HG02884 (cell line): ENCODE measurements around the gene RNASE11.
"Not testable (repeated sequence)": the region's sequence is repeated elsewhere in the genome, so short reads cannot be mapped to it uniquely, and the experiment has no call there.

ENCODE experiments used
- ATAC-seq: cut with Tn5 transposase; IDR thresholded peaks from one replicate; pipeline ENCODE4 v1.9.1; 2021; ENCODE audit warnings: mild to moderate bottlenecking, moderate library complexity; ENCODE audit not compliant: unreplicated experiment

The RNASE11 gene

DNA sequence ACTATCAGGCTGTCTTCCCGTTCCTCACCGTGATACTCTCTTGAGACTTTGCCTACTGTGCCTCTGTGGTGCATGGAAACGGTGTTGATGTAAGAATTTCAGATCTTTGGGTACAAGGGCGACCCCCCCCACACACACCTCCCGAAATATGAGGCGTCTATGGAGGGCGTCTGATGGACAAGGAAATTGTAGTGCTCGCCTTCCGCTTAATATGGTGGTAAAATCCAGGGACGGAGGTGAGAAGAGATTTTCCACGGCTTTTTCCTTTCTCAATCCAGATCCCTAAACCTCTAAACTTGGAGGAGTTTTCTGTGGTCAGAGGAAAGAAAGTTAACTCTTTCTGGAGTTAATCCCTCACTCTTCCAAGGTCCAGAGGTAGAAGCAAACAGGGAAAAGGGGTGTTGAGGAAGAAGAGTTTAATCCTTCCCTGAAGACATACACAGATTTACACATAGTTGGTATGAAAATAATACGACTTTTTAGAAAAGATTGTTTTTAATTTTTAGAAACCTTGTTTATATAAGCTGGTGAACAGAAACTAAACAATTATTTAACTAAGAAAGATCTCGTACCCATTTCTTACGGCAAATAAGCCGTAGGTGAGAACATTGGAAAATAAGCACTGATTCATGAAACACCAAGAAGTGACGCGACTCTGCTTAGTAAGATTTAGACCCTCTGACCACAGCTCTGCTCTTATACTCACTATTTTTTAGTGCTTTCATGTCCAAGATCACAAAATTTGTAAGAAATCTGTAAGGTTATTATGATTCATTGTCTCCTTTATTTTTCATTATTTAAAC lies 26.4 kb upstream of the RNASE11 start:
- no peak for ATAC-seq

DNA sequence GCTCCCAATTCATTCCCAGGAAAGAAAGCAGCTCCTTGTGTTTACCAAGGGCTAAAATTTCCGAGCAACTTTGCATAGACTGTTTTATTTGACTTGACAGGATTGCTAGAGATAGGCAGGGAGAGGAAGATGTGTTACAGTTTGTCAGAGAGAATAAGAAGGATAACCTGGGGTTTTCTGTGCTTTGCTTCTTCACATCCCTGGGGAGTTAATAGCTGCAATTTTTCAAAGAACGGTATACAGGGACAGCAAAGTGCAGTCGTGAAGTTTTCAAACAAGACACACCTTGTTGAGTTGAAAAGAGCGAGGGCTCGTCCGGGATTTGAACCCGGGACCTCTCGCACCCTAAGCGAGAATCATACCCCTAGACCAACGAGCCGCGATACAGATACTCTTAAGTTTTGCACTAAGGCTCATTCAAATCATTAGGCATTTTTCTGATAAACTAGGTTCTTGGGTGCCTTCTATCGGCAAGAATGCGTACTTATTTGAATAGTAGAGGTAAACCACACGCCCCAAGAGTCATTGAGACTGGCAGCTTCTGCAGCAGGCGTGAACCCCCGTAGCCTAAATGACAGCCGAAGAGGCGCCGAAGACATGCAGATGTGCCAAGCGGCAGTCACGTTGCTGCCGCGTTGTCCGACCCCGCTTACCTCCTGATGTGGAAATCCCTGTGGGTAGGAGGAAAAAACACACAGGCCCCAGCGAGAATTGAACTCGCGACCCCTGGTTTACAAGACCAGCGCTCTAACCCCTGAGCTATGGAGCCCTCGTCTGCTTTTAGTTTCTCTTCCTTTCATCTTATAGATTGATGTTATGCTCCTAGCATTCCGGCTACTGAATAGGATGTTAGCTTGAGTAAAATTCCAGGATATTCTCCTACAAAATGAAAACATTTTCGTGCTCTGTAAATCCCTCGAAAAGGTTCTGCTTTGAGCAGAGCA lies 25.6 kb upstream of the RNASE11 start:
- peak; percentile 56 for ATAC-seq

DNA sequence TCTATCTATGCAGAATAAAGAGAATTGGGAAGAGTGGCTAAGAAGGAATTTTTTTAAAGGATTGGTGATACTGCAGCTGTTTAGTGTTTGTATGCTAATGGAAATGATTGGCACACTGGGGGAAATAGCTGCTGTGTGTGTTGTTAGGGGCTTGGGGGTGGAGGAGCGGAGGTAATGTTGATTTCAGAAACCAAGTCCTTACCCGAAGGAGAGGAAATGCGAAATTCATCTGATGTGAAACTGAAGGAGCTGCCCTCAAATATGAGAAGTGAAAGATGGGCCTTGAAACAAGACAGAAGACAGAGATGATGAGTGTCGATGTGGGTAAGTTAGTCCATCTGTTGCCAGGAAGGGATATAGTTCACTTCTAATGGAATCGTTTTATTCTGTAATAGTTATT lies 24.6 kb upstream of the RNASE11 start:
- no peak for ATAC-seq

DNA sequence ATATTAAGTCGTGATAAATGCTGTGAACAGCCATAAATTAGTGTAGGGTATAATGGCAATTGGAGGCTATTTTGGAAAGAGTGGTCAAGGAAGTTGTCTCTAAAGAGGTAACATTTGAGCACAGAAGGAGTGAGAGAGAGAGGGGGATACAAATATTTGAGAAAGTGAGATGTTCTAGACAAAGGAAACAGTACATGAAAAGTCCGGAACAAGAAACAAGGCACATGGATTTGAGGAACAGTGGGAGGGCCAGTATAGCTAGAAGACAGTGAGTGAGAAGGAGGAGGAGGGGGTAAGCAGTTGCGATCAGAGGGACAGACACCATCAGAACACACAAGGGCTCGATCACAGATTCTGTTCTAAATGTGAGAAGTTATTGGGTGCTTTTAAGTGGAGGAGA lies 23.5 kb upstream of the RNASE11 start:
- no peak for ATAC-seq

DNA sequence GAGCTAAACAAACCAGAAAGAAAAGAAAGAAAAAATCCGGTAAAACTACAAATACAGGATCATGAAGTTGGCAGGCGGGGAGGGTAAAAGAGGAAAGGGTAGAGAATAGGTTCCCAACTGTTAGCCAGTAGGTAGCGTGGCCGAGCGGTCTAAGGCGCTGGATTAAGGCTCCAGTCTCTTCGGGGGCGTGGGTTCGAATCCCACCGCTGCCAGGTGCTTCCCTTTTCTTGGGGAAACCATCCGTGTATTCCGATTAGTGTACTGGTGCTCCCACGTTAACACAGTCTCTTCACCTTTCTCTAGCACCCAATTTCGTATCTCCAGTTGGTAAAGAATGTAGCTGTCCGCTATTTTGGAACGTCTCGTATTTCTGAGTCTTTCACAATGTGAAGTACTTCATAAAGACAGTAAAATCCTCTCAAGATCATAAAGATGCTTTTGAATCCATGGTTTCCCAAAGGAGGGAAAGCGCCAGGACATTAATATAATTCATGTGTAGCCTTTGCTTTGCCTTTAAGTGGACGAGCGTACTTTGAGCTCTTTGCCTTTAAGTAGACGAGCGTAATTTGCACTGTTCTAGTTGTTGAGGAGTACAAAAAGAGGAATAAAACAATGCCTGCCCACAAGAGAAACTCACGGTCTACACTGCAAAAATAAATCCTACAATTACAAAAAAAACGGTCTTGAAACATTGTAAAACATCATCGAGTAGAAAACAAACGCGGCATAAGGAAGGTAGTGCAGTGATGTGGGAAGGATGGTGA lies 22.4 kb upstream of the RNASE11 start:
- ATAC-seq: no peak

DNA sequence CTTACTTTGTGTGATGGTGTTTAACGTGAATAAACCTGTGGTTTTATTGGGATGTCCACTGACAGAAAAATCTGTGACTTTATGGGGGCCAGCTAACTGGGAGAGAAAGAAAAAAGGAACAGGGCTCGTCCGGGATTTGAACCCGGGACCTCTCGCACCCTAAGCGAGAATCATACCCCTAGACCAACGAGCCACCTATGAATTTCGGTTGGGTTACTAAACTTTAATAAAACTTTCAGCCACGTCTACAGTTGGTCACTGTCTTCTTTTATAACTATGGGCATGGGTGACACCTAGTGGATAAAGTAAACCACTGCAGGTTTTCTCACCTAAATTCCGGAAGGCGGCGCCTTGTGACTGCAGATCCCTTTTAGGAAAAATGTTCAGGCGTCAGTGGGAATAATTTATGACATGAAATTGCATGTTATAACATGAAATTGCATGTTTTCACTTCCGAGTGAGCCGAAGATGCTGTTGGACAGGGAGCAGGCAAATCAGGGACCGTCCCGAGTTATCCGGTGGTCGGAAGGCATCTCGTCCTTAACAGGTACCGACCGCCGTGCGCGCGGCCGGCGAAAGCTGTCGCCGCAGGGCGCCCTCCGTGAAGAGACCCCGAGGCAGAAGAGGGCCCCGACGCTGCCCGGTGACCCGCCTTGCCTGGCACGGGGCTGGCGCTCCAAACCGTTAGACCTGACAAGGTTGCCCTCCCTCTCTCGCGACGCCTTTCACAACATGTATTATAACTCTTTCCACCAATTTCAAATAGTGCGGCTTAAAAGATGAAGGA lies 21.6 kb upstream of the RNASE11 start:
- no peak for ATAC-seq

DNA sequence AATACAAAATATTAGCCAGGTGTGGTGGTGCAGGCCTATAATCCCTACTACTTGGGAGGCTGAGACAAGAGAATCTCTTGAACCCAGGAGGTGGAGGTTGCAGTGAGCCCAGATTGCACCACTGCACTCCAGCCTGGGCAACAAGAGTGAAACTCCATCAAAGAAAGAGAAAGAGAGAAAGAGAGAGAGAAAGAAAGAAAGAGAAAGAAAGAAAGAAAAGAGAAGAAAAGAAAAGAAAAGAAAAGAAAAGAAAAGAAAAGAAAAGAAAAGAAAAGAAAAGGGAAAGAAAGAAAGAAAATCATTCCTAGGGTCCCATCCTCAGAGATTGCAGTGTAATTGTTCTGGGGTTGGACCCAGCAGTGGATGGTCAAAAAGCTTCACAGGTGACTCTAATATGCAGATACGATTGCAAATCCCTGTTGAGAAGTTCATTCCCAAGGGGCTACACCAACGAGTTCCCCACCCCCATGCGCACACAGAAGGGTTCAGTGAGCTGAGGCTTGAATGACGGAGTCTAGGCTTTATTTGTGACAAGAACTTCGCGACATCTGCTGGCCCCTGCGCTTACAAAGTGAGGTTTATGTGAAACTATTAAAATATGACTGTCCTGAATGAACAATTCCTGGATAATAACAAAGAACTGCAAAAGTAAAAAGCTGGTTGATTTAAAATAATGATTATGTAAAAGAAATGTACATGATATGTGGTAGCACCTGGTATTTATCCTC lies 20.7 kb upstream of the RNASE11 start:
- ATAC-seq: no peak

DNA sequence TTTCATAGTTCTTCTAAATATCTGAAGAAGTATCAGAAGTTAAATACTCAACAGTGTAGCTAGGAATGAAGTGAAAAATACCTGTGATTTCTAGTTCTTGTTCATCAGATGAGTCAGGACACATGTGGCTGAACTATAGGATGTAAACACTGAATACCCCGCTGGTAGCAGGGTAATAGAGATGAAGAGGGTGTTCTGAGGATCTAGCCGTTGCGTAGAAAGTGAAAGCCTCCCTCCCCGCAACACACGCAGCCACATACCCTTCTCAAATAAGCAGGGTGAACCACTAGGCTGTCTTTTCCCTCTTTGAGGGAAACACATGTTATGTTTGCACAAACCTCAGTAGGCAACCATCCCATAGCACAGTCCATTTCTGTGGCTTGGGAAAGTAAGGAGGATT lies 19.8 kb upstream of the RNASE11 start:
- ATAC-seq: no peak

DNA sequence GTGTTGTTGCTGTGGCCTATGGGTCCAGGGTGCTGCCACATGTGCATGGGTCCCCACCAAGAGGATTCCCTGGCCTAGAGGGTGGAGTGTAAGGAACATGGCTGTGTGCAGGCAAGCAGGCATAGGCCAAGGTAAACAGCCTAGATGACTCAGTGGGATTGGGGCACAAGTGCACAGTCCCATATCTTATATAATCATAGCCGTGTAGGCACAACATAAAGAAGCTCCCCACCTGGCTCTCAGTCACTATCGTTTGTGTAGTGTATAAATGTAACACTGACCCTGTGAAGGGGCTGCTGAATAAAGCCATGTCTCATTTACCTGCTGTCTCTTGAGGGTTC lies 19.1 kb upstream of the RNASE11 start:
- ATAC-seq: no peak

DNA sequence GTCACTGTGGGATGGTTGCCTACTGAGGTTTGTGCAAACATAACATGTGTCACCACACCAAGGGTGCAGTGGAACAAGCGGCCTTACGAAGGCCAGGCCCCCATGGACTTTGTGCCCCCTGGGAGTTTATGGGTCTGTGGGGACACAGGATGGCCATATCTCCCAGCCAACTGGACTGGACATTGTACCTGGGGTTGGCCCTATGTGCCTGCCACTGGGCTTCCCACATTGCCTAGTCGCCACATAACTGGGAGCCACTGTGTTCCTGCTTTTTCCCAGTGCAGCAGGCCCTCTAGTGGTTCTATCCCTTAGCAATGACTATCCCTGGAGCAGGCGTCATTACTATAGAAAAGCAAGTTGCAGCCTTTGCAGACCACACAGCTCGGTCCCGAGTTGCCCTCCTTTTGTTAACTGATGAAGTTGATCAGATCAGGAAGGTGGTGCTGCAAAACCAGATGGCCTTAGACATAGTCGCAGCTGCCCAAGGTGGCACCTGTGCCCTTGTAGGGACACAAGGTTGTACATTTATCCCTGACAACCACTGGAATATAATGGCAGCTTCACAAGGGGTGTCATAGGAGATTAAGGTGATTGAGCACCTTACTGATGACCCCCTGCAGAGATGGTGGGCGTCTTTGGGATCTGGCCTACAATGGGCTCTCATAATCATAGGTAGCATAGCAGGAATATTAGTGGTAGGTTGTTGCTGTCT lies 18.5 kb upstream of the RNASE11 start:
- ATAC-seq: no peak

DNA sequence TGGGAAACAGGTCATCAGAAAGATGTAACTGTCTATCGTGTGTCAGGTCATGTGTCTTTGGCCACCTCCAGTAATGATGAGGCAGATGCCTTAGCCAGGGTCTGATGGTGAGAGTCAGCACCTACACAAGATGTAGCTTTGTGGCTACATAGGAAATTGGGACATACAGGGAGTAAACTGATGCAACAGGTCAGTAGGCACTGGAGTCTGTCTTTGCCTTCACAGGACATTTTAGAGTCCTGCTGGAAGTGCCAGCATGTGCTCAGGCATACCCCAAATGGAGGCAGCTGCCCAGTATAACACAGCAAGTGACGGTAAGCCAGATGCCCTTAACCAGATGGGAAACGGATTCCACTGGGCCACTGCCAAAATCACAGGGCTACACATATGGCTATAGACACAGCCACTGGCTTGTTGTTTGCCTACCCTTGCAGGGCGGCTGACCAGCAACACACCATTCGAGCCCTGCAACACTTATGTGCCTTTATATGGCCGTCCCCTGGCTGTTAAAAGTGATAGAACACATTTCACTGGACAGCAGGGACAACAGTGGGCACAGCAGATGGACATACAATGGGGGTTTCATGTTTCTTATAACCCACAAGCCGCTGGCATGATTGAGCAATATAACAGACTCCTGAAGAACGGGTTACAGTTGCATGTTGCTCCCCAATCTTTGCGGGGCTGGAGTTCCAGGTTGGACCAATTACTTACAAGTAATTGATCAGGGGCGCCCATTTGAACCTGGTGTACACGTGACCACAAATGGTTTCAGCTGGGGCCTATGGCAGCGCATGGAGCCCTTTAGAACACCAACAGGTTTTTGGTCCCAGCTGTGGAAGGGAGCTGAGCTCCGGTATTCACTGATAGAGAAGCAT lies 16.3 kb upstream of the RNASE11 start:
- no peak for ATAC-seq

DNA sequence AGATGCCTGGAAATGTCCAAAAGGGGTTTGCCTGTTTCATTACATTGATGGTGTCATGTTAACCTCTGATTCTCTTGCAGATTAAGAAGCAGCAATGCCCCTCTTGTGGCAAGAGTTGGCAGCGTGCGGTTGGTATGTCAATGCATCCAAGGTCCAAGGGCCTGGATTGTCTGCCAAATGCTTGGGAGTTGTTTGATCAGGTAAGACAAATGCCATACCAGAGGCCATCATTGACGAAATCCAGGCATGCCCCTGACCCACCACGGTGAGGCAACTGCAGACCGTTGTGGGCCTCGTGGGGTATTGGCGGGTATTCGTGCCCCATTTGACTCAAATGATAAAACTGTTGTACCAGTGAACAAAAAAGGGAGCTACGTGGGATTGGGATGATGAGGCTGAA lies 14.8 kb upstream of the RNASE11 start:
- no peak for ATAC-seq

DNA sequence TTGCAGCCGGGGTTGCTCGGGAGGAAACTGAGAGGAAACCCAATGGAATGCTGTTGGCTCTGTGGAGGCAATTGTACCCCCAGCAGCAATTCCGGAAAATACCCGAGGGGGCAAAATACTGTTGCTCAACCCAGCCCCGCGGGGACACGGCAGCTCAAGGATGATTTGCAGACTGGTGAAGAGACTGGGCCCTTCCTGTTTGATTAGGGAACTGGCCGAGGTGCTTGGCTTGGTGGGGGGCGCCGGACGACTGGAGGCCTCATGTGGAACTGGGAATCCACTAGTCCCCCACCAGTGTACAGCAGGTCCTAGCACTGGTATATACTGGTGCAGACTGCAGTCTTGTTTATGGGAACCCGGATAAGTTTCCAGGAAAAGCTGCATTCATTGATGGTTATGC lies 13.7 kb upstream of the RNASE11 start:
- ATAC-seq: no peak

DNA sequence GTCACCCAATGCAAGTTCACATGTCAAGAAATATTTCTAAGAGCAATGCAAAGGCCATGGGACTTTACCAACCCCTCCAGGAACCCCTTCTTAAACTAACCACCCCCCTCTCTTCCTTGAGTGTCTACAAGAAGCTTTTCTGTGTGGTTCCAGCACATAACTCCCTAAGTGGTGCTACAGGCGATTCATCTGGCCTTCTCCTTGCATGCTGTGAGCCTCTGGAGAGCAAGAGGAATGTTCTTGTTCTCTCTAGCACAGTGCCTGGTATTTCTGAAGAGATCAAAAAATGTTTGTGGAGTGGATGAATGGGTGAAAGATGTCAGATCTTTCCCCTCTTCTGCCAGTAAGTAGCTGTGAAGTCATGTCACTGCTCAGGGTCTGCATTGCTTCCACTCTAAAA lies 9.3 kb upstream of the RNASE11 start:
- ATAC-seq: no peak

DNA sequence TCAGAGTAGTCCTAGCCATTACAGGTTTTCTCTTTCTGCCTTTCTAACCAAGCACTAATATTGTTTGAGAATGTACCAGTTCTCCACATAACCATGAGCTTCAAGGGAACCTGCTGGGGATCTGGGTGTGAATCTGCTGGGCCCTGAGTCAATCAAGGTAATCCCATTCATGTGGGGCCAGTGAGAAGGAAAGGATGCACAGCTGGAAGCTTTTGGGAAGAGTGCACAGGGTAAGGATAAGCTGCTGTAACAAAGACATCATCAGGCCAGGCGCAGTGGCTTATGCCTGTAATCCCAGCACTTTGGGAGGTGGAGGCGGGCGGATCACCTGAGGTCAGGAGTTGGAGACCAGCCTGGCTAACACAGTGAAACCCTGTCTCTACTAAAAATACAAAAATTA lies 7.9 kb upstream of the RNASE11 start:
- ATAC-seq: not testable (repeated sequence)

DNA sequence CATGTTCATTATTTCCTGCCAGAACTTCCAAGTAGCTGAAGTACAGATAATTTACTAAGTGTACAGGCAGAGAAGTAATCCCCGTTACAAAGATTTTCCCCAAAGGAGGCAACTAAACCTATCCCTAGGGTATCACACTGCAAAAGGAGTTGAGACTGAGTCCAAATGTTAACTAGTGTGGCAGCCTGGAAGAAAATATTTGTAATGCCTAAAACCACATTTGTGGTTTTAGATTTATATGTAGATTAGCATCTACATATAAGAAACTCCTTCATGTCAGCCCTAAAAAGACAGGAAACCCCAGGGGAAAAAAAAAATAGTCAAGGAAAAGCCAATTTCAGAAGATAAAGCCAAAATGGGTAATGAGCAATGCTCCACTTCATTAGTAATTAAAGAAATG lies 4.8 kb upstream of the RNASE11 start:
- no peak for ATAC-seq

DNA sequence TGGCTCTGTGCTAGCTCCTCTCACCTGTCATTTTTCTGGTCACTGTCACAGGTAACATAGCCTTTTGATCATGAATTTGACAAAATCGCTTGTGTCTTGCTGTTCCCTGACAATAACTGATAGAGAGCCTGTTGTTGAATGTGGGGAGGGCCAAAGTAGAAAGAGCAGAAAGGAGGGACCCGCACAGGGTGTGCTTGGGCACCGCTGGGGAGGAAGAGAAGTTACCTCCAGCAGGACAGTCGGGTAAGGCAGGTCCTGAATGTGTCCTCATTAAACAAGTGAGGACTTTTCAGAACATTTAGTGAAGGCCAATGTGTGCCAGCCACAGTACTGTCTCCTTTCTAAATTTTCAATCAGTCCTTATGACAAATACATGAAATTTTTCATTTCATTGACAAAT lies 3.4 kb upstream of the RNASE11 start, which contains the start of gene RNASE12:
RNASE12 (minus strand) TSS at position 142 of the 400 bp plus-strand sequence. CDS start 653 bp downstream, outside the sequence.
- no peak for ATAC-seq

DNA sequence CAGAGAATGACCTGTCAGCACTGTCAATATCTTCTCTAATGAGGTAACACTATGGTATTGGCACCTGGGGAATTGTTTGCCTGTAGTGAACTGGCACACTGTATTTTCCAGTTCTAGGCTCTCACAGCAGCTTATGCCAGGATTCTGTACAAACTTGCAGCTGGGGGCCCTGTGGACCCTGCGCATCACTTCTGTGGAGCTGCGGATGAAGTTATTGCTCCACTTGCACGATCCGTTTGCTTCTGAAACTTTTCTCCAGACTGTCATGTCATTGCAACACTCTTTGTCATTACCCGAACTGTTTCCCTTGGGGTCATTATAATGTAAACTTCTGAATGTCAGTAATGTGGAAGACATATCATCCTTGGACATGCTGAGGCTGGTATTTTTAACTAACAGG lies 3.9 kb downstream of the RNASE11 start:
- no peak for ATAC-seq
